ENCODE measurements around the gene UNC5CL.

The UNC5CL gene

DNA sequence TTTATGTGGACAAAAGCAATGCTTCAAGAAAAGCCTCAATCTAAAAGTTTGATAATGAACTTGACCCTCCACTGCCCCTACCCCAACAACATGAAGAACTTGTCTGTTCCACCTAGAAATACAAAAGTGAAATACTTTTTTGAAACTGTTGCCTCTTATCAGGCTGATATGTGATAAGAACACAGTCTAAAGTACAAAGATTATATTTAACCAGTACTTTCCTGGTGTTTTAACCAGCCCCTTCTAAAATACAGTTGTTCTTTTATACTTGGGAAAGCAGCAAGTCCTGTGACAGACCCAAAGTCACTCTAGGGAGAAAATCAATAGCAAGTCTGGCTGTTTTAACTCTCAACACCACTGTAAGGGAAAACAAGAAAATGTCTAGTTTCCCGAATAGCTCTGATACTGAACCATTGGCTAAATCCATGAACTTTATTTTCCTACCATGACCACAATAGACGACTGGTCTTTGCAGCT lies 26.6 kb upstream of the UNC5CL start:
- no peak for DNase-seq
- intact Hi-C loops (cut with DNase I) = no loop called here

DNA sequence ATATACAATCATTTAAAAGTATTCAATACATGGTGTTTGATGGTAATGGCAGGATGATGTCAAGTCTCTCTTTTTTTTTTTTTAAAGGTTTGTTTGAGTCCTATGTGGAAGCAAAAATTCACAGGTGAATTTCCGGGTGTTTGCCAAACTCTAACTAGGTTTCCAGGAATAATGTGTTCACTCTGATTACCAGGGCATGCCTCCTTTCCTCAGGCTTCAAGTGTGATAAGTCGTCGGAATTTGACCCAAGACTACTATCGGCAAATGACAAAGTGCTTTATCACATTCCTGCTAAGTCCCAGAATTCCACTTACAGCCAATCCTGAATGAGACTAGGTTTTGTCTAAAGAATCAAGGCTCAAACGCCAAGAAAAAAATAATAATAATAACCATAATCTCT lies 25.8 kb upstream of the UNC5CL start:
- intact Hi-C loops (cut with DNase I) = no loop called here
- no peak for DNase-seq

DNA sequence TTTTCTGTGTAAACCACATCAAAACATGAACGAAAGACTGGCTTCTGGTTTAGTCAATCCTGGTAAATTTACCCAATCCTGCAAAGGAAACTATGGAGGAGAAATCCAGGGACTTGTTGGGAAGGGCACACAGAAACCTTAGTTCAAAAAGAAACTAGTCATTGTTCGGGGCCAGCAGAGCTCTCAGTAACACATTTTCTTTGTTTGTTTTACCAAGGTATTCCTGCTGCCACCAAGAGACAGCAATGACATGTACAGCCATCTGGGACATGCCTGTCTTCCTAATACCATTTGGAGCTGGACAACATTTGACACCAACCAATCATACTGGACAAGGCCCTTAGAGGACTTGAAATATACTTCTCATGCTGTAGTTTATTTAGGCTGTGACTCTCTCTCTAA lies 24.9 kb upstream of the UNC5CL start:
- DNase-seq = no peak
- intact Hi-C loops (cut with DNase I) = no loop called here

DNA sequence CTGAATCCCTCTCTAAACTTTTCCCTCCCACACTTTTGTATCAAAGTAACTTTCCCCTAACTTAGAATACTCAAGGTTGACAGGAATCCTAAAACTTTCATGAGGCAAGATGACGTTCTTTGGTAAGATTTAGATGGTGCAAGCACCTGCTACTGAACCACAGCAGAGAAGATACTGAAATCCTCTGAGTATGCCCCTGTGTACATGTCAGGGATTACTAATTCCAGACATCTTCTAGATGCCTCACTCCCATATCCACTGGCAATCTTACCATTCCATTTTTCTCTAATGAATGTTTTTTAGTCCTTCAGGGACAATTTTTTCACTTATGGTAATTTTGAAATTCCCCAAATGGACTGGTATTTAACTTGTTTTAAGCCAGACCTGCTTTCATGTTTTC lies 23.0 kb upstream of the UNC5CL start:
- DNase-seq = no peak
- intact Hi-C loops (cut with DNase I) = no loop called here

DNA sequence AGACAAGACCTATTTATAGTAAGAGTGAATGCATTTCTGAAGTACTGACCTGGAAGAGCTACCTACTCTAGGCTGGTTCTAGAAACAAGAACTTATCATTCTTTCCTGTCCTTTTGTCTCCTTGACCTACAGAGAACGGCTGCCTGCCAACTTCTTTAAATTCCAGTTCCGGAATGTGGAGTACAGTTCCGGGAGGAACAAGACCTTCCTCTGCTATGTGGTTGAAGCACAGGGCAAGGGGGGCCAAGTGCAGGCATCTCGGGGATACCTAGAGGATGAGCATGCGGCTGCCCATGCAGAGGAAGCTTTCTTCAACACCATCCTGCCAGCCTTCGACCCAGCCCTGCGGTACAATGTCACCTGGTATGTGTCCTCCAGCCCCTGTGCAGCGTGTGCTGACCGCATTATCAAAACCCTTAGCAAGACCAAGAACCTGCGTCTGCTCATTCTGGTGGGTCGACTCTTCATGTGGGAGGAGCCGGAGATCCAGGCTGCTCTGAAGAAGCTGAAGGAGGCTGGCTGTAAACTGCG lies 22.2 kb upstream of the UNC5CL start:
- DNase-seq = no peak
- intact Hi-C loops (cut with DNase I) = no loop called here

DNA sequence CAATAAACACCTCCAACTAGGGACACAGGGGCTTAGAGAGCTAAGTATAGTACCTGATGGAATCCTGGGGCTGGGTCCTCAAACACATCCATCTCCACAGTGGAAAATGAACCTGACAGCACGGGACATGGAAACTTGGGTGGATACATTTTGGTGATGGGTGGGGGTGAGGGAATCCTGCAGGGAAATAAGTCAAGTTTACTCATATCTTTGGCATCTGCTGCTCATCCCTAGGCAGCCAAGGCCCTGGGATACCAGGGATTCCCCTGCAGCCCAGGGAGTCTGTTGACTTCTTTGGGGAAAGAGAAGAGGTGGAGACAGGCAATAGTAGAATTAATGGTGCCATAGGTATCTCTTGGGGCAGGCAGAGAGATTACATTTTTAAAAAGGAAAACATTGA lies 20.5 kb upstream of the UNC5CL start:
- no peak for DNase-seq
- intact Hi-C loops (cut with DNase I) = no loop called here

DNA sequence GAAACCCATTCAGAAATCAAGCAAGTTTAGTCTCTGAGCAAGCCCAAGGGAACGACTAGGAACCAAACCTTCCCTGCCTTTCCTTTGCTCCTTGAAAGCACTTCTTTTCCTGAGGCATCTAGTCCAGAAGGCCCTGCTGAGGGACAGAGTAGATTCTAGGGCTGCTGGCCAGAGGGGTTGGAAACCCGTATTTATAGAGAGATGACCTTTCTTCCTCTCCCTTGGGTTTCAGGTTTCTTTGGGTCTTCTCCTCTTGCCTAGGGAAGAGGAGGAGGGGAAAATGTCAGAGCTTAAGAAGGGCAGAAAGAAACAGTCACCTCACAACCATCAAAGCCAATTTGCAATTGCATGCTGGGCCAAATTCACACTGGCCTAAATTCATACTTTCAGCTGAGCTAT lies 19.8 kb upstream of the UNC5CL start:
- no peak for DNase-seq
- intact Hi-C loops (cut with DNase I) = no loop called here

DNA sequence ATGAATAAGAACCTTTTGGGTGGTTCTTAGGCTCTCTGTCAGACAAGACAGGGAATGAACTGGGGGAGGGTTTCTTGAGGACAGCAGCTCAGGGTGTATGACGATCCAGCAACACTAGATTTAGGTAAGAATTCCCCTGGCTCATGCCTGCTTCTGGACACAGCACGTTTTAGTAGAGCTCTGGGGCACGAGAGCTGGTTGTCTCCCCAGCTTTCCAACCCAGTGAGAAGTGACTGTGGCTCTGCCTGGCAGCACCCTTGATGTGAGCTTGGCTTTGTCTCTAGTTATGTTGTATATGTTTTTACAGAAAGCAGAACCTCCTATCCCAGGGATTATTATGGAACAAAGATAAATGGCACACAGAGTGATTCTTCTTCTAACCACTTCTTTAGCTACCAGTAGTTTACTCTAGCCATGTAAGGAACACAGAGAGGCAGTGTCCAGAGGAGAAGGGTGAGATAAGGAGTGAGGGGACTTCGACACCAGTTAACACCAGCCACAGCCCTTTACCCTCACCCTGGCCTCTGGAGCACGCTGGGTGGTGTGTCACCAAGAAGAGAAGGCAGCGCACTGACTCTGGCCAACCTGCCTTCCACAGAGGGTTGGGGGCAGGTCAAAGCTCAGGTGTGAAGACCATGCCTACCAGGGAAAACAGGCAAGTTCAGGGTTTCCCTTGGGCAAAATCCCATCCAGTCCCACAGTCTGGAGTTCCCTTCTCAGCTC lies 17.9 kb upstream of the UNC5CL start:
- intact Hi-C loops (cut with DNase I) = no loop called here
- DNase-seq = no peak

DNA sequence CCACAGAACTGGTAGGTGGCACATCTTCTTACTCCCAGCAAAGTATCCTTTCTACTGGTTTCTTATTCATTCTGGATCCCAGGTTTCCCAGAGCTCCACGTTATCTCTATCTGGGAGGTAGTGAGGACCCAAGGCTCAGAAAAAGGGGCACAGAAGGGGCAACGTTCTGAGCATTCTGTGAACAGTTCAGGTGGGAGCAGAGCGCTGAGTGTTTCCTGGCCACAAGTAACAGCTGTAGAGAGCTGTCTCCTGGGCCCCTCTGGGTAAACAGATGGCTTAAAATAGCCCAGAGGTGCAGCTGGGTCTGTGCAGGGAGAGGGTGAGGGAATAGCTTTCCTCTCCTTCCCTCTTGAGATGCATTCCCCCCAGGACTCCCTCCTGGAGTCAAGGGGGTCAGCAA lies 16.1 kb upstream of the UNC5CL start:
- DNase-seq = no peak

DNA sequence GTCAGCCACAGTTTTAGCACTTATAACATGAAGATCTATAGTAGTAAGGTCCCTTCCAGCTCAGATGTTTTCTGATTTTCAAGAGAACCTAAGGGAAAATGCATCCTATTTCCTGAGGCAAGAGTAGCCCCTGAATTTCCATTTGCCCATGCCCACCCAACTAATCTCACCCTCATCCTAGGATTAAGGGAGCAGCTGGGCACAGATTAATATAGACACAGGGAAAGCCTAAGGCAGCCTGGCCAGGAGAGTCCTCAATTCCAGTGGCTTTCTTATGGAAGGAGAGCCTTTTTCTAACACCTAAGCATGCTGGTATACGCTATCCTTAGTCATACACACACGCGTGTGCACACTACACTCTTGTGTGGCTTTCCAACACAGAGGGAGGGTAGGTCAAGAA lies 15.5 kb upstream of the UNC5CL start:
- intact Hi-C loops (cut with DNase I) = no loop called here
- DNase-seq = no peak

More for the DNA sequence above, 16.1 kb upstream of the UNC5CL start:
- intact Hi-C loops (cut with DNase I) = no loop called here

DNA sequence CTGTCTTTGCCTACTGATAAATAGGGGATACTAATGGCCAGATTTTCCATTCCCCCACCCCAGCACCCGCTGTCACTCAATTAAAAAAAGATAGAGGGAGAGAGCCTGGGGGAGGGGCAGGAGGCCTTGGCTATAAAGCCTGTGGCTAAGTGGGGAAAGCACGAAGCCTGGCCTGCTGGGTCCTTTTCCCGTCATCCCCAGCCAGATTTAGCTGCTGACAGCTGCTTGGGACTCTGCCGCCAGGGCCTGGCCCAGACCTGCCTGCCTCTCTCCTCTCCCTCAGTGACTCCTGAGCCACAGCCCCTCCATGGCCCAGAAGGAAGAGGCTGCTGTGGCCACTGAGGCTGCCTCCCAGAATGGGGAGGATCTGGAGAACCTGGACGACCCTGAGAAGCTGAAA lies 14.0 kb upstream of the UNC5CL start, which contains the start of gene APOBEC2:
Gene APOBEC2 (plus strand): TSS at position 162 of the 400 bp plus-strand sequence. CDS start 146 bp downstream, at position 308.
- DNase-seq = no peak
- intact Hi-C loops (cut with DNase I) = no loop called here

DNA sequence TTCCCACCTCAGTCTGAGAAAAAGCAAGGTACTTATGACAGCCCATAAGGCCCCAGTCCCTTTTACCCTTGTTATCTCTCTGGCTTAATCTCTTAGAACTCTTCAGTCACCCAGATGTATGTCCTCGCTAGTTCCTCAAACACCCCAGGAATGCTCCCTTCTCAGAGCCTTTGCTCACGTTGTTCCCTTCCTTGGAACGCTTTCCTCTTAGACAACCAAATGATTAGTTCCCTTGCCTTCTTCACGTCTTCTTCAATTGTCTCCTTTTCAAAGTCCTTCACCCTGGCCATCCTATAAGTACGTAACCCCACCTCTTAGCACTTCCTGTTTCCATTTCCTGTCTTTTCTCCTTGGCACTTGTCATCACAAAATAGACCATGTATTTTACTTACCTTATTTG lies 12.9 kb upstream of the UNC5CL start:
- intact Hi-C loops (cut with DNase I) = no loop called here
- no peak for DNase-seq

DNA sequence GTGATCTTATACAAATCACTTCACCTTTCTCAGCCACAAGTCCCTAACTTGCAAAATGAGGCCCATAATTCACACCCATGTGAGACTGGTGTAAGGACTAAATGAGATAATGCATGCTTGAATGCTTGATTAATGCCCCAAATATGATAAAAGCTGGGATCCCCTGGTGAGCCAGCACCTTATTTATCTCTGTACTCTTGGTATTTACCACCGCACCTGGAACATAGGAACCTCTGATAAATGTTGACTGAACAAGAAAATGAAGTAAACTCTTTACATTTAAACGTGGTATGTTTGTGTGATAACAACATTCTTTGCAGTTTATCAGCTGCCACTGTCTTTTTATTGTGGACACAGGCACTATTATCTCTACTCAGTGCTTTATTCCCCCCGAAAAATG lies 11.5 kb upstream of the UNC5CL start:
- no peak for DNase-seq
- intact Hi-C loops (cut with DNase I) = no loop called here

DNA sequence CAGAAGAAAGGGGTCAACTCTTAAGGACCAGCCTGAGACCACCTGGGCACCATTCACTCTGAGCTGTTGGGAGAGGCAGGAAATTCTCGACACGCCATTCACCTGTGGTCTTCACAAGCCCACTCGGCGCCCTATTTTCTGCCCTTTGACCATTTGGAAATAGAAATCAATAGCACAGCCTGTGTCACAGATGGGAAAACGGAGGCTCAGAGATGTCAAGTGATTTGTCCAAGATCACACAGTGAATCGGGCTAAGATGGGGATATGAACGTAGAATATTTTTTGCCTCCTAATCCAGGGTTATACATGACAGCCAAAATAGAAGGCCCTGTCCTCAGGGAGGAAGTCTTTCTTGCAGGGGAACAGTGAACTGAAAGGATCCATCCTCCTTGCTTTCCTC lies 10.9 kb upstream of the UNC5CL start:
- intact Hi-C loops (cut with DNase I) = no loop called here

DNA sequence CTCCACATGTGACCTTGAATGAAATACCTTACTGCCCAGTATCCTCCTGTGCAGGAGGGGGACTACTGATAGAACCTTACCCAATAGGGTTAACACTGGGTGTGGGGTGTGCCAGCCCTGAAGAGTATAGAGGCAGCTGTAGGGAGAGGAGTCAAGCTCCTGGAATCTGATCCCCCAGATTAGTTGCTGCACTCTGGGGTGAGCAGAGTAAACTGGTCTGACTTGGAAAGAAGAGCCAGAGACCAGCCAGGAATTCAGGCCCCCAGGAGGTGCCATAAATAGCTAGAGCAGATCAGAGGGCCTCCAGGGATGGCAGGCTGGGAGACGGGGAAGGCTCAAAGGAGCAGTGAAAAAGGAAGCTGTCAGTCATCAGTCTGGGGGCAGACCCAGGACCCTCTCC lies 10.5 kb upstream of the UNC5CL start:
- intact Hi-C loops (cut with DNase I) = no loop called here
- DNase-seq = no peak

More for the DNA sequence above, 10.9 kb upstream of the UNC5CL start:
- DNase-seq = no peak

DNA sequence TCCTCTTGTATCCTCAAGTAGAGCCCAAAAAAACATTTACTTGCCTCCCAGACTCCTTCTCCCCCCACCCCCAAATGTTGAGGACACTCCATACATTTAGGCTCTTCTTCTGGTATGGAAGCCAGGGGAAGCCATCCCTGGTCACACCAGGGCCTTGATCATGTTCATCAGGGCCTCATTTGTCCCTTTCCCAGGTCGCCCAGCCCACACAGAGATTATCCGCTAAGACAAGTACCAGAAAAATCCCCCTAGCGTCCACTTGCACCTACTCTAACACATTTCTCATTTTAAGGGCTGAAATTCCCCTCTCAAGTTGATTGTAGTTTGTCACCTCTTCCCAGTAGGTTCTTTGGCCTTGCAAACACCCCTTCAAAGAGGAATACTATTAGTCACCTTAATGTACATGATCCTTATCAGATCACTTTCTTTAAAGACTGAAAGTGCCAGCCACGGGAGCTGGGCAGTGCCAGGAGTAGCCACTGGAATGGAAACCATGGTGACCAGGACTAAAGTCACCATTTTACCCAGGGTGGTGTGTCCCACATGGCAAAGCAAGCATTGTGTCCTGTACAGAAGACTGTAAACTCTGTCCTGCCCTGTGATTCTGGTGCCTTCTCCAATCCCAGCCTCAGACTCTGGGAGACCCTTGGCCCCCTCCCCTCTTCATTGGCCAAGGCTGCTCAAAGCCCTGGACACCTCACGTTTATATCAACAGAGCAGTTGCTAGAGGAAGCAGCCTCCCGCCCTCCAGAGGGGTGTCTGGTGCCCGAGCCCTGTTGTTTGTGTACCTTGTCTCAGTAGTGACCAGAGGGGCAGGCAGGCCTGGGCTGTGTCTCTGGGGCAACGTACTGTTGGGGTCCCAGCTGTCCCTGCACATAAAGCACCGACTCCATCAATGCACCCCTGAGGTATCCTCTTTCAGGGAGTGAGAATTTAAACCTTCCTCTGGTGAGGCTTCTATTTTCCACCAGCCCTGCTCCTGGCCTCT lies 9.0 kb upstream of the UNC5CL start:
- DNase-seq = no peak
- intact Hi-C loops (cut with DNase I) = no loop called here

DNA sequence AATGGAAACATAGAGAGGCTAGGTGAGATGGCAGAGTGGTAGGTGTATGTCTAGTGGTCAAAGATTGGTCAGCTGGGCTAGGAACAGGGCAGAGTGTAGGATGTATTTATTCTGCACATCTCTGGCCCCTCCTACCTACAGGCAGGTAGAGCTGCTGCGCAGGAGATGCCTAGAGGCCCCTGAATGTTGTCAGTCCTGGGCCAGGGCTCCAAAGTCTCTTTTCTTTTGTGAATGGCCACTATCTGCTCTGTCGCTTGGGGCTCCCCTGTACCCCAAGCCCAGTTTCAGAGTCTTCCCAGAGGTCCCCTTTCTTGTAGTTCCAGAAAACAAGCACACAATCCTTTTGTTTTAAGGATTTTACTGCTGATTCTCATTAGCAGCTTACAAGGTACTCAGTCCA lies 8.3 kb upstream of the UNC5CL start:
- intact Hi-C loops (cut with DNase I) = no loop called here

DNA sequence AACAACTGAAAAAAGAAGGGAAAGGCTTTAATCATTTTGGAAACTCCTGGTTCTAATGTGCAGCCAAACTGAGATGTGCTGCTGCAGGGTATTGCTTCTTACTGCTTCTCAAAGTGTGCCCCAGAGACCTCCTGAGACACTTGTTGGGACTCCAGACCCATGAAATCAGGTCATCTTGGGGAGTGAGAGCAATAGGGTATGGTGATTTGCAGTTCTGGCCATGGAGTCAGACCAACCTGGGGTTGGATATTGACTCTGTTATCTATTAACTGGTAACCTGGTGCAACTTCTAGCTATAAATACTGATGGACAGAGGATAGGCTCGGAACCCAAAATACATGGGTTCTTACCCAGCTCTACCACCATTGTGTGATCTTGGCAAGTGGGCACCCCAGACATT lies 7.1 kb upstream of the UNC5CL start:
- intact Hi-C loops (cut with DNase I) = no loop called here
- DNase-seq = no peak

More for the DNA sequence above, 8.3 kb upstream of the UNC5CL start:
- DNase-seq = no peak

DNA sequence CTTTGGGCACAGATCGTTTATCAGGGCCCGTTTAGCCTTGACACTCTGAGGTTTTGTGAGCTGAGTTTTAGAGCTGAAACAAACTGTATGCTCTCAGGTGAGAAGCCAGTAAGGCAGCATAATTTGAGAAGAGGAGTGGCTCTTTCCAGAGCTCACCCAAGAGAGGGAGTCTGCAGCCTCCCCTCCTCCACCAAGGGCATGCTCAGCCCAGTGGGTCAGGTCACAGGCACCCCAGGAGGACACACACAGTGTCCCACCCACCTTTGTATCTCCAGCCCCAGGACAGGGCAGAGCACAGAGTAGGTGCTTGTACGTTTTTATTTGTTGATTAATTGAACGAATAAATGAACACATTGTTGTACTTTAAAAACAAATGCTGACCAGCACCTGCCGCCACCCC lies 6.6 kb upstream of the UNC5CL start:
- DNase-seq = no peak
- intact Hi-C loops (cut with DNase I) = no loop called here

DNA sequence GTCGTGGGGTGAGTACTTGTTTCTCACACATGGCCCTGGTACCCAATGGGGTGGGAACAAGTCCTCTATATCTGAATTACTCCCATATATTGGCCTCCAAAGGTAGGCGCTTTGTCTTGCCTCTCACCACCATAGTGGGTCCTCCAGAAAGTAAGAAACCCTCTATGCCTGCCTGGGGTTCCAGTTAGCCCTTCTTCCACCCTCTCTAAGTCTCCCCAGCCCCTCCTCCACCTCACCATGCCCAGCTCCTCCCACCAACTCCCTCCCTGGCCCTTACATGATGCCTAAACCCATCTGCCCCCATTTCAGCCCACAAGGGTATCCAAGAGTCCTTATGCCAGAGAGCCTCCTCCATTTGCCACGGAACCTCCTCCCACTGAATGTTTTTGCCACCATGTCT lies 4.1 kb upstream of the UNC5CL start:
- intact Hi-C loops (cut with DNase I) = no loop called here
- no peak for DNase-seq
